Hematopoietic multipotent progenitor cell treated with erythropoietin and hydrocortisone succinate and interleukin-3 and kit ligand, for 4 days (in vitro differentiated cells): Measurements from ENCODE around the gene SLC19A1.
A peak's percentile ranks its signal among the peaks of the same experiment; 100 is the strongest.

Experiments
- DNase-seq: peaks from one replicate; pipeline ENCODE4 v3.0.0-alpha.2; 2015

The SLC19A1 gene

GRCh38 chr21:45543710-45544448 lies 1.6 kb upstream of the SLC19A1 start:
- DNase-seq = no peak

- no peak for DNase-seq
Measured at GRCh38 chr21:45543371-45543709, 1.1 kb upstream of the SLC19A1 start.

- peak; percentile 25 for DNase-seq
Measured at GRCh38 chr21:45542667-45543370, 579 bp upstream of the SLC19A1 start.

GRCh38 chr21:45541221-45542039 lies 810 bp downstream of the SLC19A1 start:
- DNase-seq = peak; percentile 94

GRCh38 chr21:45540601-45540970 lies 1.7 kb downstream of the SLC19A1 start:
- no peak for DNase-seq

- no peak for DNase-seq
Measured at GRCh38 chr21:45539796-45540600, 2.2 kb downstream of the SLC19A1 start.

GRCh38 chr21:45539046-45539795 lies 3.0 kb downstream of the SLC19A1 start:
- DNase-seq = no peak

- DNase-seq = no peak
Measured at GRCh38 chr21:45538381-45539045, 3.7 kb downstream of the SLC19A1 start.

GRCh38 chr21:45537746-45538291 lies 4.4 kb downstream of the SLC19A1 start:
- no peak for DNase-seq

GRCh38 chr21:45537111-45537745 lies 5.0 kb downstream of the SLC19A1 start:
- DNase-seq = no peak

GRCh38 chr21:45536301-45537081 lies 5.7 kb downstream of the SLC19A1 start:
- DNase-seq = no peak

GRCh38 chr21:45535341-45536081 lies 6.7 kb downstream of the SLC19A1 start:
- peak; percentile 82 for DNase-seq

- DNase-seq = peak; percentile 50
Measured at GRCh38 chr21:45534636-45535331, 7.5 kb downstream of the SLC19A1 start.

- no peak for DNase-seq
Measured at GRCh38 chr21:45533846-45534635, 8.2 kb downstream of the SLC19A1 start.

- no peak for DNase-seq
Measured at GRCh38 chr21:45533361-45533845, 8.8 kb downstream of the SLC19A1 start.

GRCh38 chr21:45532826-45533360 lies 9.3 kb downstream of the SLC19A1 start:
- no peak for DNase-seq
